Nephron progenitor cell (in vitro differentiated cells): ENCODE data around the gene EXT2.

Experiments used
- DNase-seq: peaks from one replicate; pipeline ENCODE4 v3.0.0; 2021
- H3K27ac Mint-ChIP-seq: 2 replicates; pipeline ENCODE4 v1.8.0; 2021; ENCODE audit warnings: mild to moderate bottlenecking, moderate library complexity, mixed read lengths
- H3K27me3 Mint-ChIP-seq: 2 replicates; pipeline ENCODE4 v1.8.0; 2021; ENCODE audit warnings: mild to moderate bottlenecking, low read depth, mixed read lengths; ENCODE audit not compliant: poor library complexity
- H3K36me3 Mint-ChIP-seq: 2 replicates; pipeline ENCODE4 v1.8.0; 2021; ENCODE audit warnings: low read depth, mixed read lengths
- H3K4me1 Mint-ChIP-seq: 2 replicates; pipeline ENCODE4 v1.8.0; 2021; ENCODE audit warnings: mixed read lengths
- H3K4me3 Mint-ChIP-seq: 2 replicates; pipeline ENCODE4 v1.8.0; 2021; ENCODE audit warnings: mild to moderate bottlenecking, moderate library complexity, mixed read lengths
- H3K9me3 Mint-ChIP-seq: 2 replicates; pipeline ENCODE4 v1.8.0; 2021; ENCODE audit warnings: mild to moderate bottlenecking, moderate library complexity, mixed read lengths
- CTCF ChIP-seq: fragments of 200-600 bp; sonication (generic); IDR thresholded peaks from 2 replicates; pipeline ENCODE4 v1.5.0; 2021; ENCODE audit warnings: antibody characterized with exemption

Gene EXT2

GRCh38 chr11:44185522-44185921, 90.0 kb downstream of the EXT2 start:
- Mint-ChIP-seq H3K27ac (no peak overlapping the region), H3K36me3 (peaks cover 73% of the 10 kb centered on the region), H3K4me1 (peaks cover 7% of the 10 kb centered on the region), H3K4me3 (no peak overlapping the region), H3K27me3 (peaks cover 11% of the 10 kb centered on the region), H3K9me3 (peaks cover 61% of the 10 kb centered on the region)
- no peak for DNase-seq
- TF ChIP-seq CTCF: no peak

GRCh38 chr11:44186321-44186930, 90.9 kb downstream of the EXT2 start:
- Mint-ChIP-seq H3K4me3 (no peak overlapping the region), H3K27me3 (peaks cover 14% of the 10 kb centered on the region), H3K4me1 (peaks cover 14% of the 10 kb centered on the region), H3K9me3 (peaks cover 63% of the 10 kb centered on the region), H3K27ac (no peak overlapping the region), H3K36me3 (peaks cover 71% of the 10 kb centered on the region)
- no peak for DNase-seq
- TF ChIP-seq CTCF: no peak

GRCh38 chr11:44188643-44189042, 93.2 kb downstream of the EXT2 start:
- Mint-ChIP-seq H3K4me3 (no peak overlapping the region), H3K36me3 (peaks cover 66% of the 10 kb centered on the region), H3K27me3 (peaks cover 23% of the 10 kb centered on the region), H3K27ac (no peak overlapping the region), H3K9me3 (peaks cover 51% of the 10 kb centered on the region), H3K4me1 (peaks cover 31% of the 10 kb centered on the region)
- TF ChIP-seq CTCF: no peak
- DNase-seq: no peak

DNA sequence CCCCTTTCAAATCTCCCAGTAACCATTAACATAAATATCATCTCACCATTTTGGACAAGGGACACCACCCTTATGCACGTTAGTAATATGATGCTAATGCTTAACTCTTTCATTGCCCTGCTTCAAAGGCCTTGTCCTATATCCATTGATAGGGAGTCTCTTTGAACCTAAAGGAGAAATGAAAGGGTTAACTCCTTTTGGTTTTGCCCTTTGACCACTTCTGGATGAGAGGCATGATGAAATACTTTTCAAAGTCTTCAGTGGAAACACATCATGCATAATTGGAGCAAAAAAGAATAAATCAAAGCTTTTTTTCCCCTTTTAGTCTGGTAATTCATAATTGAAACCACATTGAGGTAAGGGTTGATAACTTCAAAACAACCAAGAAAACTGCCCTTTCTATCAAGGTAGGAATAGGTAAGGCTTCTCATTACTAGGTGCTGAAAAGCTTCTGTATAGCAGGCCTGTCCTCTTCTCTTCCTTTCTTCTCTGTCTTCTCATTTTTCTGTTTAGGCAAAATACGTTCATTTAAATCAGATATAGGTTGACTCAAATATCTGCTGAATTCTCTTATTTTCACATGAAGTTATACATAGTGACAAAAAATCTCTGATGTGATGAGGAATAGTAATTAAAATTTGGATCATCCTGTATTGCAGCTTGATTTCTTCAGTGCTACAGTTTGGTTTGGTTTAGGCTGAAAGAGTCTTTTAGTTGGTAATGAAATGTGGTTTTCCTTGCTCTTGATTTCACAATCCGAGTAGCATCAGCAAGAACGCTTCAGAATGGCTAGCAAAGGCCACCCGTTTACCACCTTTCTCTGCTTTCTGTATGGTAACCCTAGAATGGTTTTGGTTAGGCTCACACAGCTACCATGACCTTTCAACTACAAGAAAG, 94.8 kb downstream of the EXT2 start:
- no peak overlapping the region for H3K27ac Mint-ChIP-seq
- DNase-seq: no peak
- H3K27me3 Mint-ChIP-seq: peaks cover 23% of the 10 kb centered on the region
- peaks cover 35% of the 10 kb centered on the region for H3K4me1 Mint-ChIP-seq
- H3K36me3 Mint-ChIP-seq: peaks cover 68% of the 10 kb centered on the region
- H3K4me3 Mint-ChIP-seq: no peak overlapping the region
- peaks cover 51% of the 10 kb centered on the region for H3K9me3 Mint-ChIP-seq
- no peak for TF ChIP-seq CTCF

- peaks cover 66% of the 10 kb centered on the region for H3K36me3 Mint-ChIP-seq
- TF ChIP-seq CTCF: no peak
- H3K4me3 Mint-ChIP-seq: no peak overlapping the region
- peak overlapping the region; percentile 6 for H3K27ac Mint-ChIP-seq
- no peak for DNase-seq
- H3K9me3 Mint-ChIP-seq: peaks cover 52% of the 10 kb centered on the region
- peaks cover 23% of the 10 kb centered on the region for H3K27me3 Mint-ChIP-seq
- H3K4me1 Mint-ChIP-seq: peaks cover 35% of the 10 kb centered on the region
These were observed 95.4 kb downstream of the EXT2 start for GRCh38 chr11:44190883-44191230.
